ENCODE measurements around the gene HMHB1. TPM values are rescaled to one million over a fixed set of nuclear protein-coding genes. Genes with fewer than 3 reads are reported as not detected.

HMHB1 gene
- total RNA-seq (2022) = not detected in 2 replicates
- Bru-seq, nascent RNA = not detected
- BruChase-seq, experiment 1, labeled RNA remaining after a 6-hour chase = not detected
- BruChase-seq, experiment 2, labeled RNA remaining after a 2-hour chase = not detected
- long read RNA-seq = 0 reads

DNA sequence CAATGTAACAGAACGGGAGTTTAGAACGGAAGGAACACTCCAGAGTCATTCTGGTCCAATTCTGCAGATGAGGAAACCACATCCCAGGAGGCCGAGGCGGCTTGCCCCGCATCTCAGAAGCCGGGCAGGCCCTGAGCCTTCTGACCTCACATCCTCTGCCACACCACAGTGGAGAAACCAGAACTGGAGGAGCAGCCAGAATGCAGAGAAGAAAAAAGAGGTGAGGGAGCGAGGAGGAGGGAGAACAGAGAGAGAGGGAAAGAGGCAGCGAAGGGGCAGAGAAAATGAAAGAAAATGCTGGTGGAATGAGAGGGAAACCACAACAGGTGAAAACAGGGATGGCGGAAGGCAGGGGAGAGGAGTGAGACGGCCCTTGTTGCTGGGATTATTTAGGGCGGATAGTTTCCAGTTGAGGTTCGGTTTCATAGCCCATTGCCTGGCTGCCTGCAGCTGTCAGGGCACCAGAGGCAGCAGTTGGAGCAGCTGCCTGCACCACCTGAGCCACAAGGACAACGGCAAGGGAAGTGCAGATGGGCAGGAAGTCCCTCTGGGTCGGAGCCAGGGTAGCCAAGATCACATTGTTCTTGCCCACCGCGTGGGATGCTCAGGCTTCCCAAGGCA, at the start of gene HMHB1:
HMHB1 (plus strand) TSS at position 77 of the 621 bp plus-strand sequence.
- Mint-ChIP-seq H3K4me3 (ENCODE audit: unreplicated experiment) (no peak within 1 kb of the TSS), H3K9me3 (ENCODE audit: unreplicated experiment) (no peaks in the 10 kb centered on the region), H3K27ac (ENCODE audit: low read depth, unreplicated experiment) (no peak within 1 kb of the TSS), H3K27me3 (ENCODE audit: insufficient read depth, unreplicated experiment) (no peaks in the 10 kb centered on the region), H3K36me3 (ENCODE audit: insufficient read depth, unreplicated experiment) (no peaks in the 10 kb centered on the region), H3K4me1 (ENCODE audit: insufficient read depth, unreplicated experiment) (no peaks in the 10 kb centered on the region)
- BruUV-seq (replicated peaks) = no TSS peak
- TF ChIP-seq, protein P1, sequence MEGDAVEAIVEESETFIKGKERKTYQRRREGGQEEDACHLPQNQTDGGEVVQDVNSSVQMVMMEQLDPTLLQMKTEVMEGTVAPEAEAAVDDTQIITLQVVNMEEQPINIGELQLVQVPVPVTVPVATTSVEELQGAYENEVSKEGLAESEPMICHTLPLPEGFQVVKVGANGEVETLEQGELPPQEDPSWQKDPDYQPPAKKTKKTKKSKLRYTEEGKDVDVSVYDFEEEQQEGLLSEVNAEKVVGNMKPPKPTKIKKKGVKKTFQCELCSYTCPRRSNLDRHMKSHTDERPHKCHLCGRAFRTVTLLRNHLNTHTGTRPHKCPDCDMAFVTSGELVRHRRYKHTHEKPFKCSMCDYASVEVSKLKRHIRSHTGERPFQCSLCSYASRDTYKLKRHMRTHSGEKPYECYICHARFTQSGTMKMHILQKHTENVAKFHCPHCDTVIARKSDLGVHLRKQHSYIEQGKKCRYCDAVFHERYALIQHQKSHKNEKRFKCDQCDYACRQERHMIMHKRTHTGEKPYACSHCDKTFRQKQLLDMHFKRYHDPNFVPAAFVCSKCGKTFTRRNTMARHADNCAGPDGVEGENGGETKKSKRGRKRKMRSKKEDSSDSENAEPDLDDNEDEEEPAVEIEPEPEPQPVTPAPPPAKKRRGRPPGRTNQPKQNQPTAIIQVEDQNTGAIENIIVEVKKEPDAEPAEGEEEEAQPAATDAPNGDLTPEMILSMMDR (IDR thresholded peaks at IDR 0.05; ENCODE audit: unreplicated experiment) = no peak
- ChIA-PET POLR2A (no interaction called here), CTCF (interaction anchor here (0.5 kb wide), 1 partner anchor 896 kb away, joined by 3 read pairs; no protein-coding TSS in a partner anchor)
- intact Hi-C loops (cut with micrococcal nuclease) = no loop called here
- DNase-seq (ENCODE audit: unreplicated experiment) = no peak

DNA sequence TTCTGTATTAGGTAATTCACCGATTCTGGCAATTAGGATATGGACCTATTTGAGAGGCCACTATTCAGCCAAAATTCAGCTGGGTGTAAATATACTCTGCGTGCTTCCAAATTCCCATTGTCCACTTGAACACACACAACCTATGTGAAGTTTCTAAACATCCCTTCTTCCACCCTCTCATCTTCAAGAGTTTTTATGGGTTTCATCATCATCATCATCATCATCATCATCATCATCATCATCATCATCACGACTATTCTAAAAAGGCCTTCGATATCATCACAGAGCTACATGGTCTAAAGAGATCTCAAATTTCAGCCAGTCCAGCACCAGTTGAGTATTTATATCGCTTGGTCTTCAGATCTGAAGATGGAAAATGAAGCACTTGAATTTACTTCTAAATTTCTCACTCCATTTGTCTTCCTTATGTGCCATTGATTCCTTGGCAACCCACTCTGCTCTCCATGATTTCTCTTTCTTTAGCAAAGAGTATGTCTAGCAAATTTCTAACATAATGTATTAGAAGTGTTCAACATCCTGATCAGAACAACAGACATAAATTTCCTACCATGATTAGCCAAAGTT, 49.2 kb upstream of the HMHB1 start:
- ChIA-PET CTCF (no interaction called here), POLR2A (interaction anchor here (0.6 kb wide), 1 partner anchor 620 kb away, joined by 3 read pairs; no protein-coding TSS in a partner anchor)
- Mint-ChIP-seq H3K27me3 (ENCODE audit: insufficient read depth, unreplicated experiment) (no peaks in the 10 kb centered on the region), H3K27ac (ENCODE audit: low read depth, unreplicated experiment) (no peak overlapping the region), H3K36me3 (ENCODE audit: insufficient read depth, unreplicated experiment) (no peaks in the 10 kb centered on the region), H3K9me3 (ENCODE audit: unreplicated experiment) (peaks cover 7% of the 10 kb centered on the region), H3K4me3 (ENCODE audit: unreplicated experiment) (no peak overlapping the region), H3K4me1 (ENCODE audit: insufficient read depth, unreplicated experiment) (peaks cover 11% of the 10 kb centered on the region)
- TF ChIP-seq, protein P1 (IDR thresholded peaks at IDR 0.05; ENCODE audit: unreplicated experiment) = no peak
- intact Hi-C loops (cut with micrococcal nuclease) = no loop called here
- DNase-seq (ENCODE audit: unreplicated experiment) = no peak
- BruUV-seq (replicated peaks) = no TSS peak

DNA sequence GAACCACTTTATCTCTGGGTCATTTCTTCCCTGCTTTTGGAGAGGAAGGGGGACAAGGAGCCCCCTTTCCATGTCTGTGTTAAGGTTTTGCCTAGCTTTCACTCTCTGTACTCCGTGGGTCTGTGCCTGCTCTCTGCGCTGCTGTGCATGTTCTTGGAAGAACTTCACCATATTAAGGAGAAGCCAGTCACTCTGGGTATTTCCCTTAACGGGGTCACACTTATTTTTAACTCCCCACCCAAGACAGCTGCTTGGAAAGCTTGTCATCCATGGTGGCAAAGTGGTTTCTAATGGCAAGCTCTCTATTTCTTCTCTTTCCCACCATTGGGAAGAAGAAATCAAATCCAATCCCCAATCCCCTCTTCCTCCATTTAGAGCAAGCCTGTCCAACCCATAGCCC, 44.8 kb upstream of the HMHB1 start:
- H3K27me3 Mint-ChIP-seq (ENCODE audit: insufficient read depth, unreplicated experiment) = no peaks in the 10 kb centered on the region
- no peak for DNase-seq (ENCODE audit: unreplicated experiment)
- no peak overlapping the region for H3K27ac Mint-ChIP-seq (ENCODE audit: low read depth, unreplicated experiment)
- no peak overlapping the region for H3K4me3 Mint-ChIP-seq (ENCODE audit: unreplicated experiment)
- BruUV-seq (replicated peaks) = no TSS peak
- CTCF ChIA-PET = no interaction called here
- POLR2A ChIA-PET = interaction anchor here (1.2 kb wide), 1 partner anchor 19 kb away, joined by 3 read pairs; no protein-coding TSS in a partner anchor
- H3K9me3 Mint-ChIP-seq (ENCODE audit: unreplicated experiment) = peaks cover 6% of the 10 kb centered on the region
- H3K4me1 Mint-ChIP-seq (ENCODE audit: insufficient read depth, unreplicated experiment) = no peaks in the 10 kb centered on the region
- intact Hi-C loops (cut with micrococcal nuclease) = no loop called here
- H3K36me3 Mint-ChIP-seq (ENCODE audit: insufficient read depth, unreplicated experiment) = no peaks in the 10 kb centered on the region
- TF ChIP-seq, protein P1 (IDR thresholded peaks at IDR 0.05; ENCODE audit: unreplicated experiment) = no peak

DNA sequence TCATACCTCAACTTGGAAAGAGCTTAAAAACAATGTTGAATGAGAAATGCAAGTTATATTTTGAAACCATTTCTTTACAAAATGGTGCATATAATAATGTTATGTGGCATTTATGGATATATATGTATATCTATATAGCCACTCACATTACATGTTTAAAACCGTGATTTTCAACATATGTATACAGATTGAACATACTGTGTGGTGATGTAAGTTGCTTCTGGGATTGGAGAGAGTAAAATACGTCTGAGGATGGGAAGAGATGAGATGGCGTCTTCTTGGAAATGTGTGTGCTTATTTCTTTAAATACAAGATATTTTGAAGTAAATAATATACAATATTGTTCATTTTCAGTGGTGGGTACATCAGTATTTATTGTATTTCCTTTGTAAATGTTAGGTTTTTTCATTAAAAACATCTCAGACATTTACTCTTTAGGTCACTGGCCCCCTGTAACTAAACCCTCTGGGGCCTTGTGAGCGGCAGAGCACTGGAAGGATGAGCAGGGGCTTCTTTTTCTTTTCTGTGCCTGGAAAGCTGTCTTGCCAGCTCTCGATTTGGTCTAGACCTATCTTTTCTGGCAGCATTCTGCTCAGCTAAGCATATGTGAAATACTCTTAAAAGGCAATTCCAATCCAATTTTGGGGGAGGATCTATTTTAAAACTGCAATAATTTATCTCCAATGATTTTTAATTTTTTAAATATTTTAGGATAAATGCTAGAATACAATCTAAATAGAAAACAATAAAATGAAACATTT, 42.8 kb upstream of the HMHB1 start:
- DNase-seq (ENCODE audit: unreplicated experiment) = no peak
- intact Hi-C loops (cut with micrococcal nuclease) = no loop called here
- H3K27ac Mint-ChIP-seq (ENCODE audit: low read depth, unreplicated experiment) = no peak overlapping the region
- no peaks in the 10 kb centered on the region for H3K4me1 Mint-ChIP-seq (ENCODE audit: insufficient read depth, unreplicated experiment)
- ChIA-PET POLR2A (no interaction called here), CTCF (interaction anchor here (0.7 to 1.2 kb wide), 2 partner anchors 17 to 151 kb away, joined by 3 to 4 read pairs; no protein-coding TSS in a partner anchor)
- no peak overlapping the region for H3K4me3 Mint-ChIP-seq (ENCODE audit: unreplicated experiment)
- no peaks in the 10 kb centered on the region for H3K27me3 Mint-ChIP-seq (ENCODE audit: insufficient read depth, unreplicated experiment)
- BruUV-seq (replicated peaks) = no TSS peak
- TF ChIP-seq, protein P1 (IDR thresholded peaks at IDR 0.05; ENCODE audit: unreplicated experiment) = no peak
- H3K9me3 Mint-ChIP-seq (ENCODE audit: unreplicated experiment) = no peaks in the 10 kb centered on the region
- no peaks in the 10 kb centered on the region for H3K36me3 Mint-ChIP-seq (ENCODE audit: insufficient read depth, unreplicated experiment)

Measured in MCF 10A (cell line).